Stomach (tissue), 4 donors: ENCODE data around the gene ITSN2.

Experiments used
- CTCF ChIP-seq, 7 experiments: fragments of 450-650 bp in 4 of 7; fragments of 200-600 bp in 3 of 7; sonication (generic) in 3 of 7; IDR thresholded peaks; one replicate each; pipeline ENCODE4 v1.5.1; 2016 to 2019; ENCODE audit warnings: antibody characterized with exemption in 7 of 7, control low read depth in 2 of 7, mild to moderate bottlenecking in 1 of 7
- POLR2A ChIP-seq, 4 donors: fragments of 450-650 bp; IDR thresholded peaks; one replicate each; pipeline ENCODE4 v1.6.1; 2016; ENCODE audit warnings: antibody characterized with exemption in 4 of 4, control low read depth in 2 of 4, mild to moderate bottlenecking in 1 of 4, moderate library complexity in 1 of 4

- TF ChIP-seq CTCF (IDR thresholded peaks at IDR 0.05) (no peak), POLR2A (IDR thresholded peaks at IDR 0.05) (no peak)
These were observed 42.1 kb upstream of the ITSN2 start for GRCh38 chr2:24402242-24403097.
